B cell (primary cell): ENCODE results near the gene NYNRIN.

ENCODE experiments used
- EZH2 ChIP-seq: IDR thresholded peaks from 2 replicates; pipeline ENCODE4 v1.6.1; 2012; ENCODE audit warnings: borderline replicate concordance, low read depth, mild to moderate bottlenecking, moderate library complexity, low read length; ENCODE audit not compliant: insufficient read depth, poor library complexity, severe bottlenecking
- TF ChIP-seq, protein P1 (sequence below): fragments of 200-600 bp; IDR thresholded peaks from one replicate; pipeline ENCODE4 v1.8.0; 2022; ENCODE audit warnings: antibody characterized with exemption, mild to moderate bottlenecking

- TF ChIP-seq, protein P1, sequence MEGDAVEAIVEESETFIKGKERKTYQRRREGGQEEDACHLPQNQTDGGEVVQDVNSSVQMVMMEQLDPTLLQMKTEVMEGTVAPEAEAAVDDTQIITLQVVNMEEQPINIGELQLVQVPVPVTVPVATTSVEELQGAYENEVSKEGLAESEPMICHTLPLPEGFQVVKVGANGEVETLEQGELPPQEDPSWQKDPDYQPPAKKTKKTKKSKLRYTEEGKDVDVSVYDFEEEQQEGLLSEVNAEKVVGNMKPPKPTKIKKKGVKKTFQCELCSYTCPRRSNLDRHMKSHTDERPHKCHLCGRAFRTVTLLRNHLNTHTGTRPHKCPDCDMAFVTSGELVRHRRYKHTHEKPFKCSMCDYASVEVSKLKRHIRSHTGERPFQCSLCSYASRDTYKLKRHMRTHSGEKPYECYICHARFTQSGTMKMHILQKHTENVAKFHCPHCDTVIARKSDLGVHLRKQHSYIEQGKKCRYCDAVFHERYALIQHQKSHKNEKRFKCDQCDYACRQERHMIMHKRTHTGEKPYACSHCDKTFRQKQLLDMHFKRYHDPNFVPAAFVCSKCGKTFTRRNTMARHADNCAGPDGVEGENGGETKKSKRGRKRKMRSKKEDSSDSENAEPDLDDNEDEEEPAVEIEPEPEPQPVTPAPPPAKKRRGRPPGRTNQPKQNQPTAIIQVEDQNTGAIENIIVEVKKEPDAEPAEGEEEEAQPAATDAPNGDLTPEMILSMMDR, result no peak
- no peak for TF ChIP-seq EZH2
Measured at GRCh38 chr14:24355009-24355408, 43.8 kb upstream of the NYNRIN start.
